Activated gamma-delta T cell (primary cell): ENCODE measurements around the gene STAC3.

Source experiments
- DNase-seq: peaks from one replicate; lab custom pipeline; 2025; lab: John Stamatoyannopoulos, UW

The STAC3 gene

DNA sequence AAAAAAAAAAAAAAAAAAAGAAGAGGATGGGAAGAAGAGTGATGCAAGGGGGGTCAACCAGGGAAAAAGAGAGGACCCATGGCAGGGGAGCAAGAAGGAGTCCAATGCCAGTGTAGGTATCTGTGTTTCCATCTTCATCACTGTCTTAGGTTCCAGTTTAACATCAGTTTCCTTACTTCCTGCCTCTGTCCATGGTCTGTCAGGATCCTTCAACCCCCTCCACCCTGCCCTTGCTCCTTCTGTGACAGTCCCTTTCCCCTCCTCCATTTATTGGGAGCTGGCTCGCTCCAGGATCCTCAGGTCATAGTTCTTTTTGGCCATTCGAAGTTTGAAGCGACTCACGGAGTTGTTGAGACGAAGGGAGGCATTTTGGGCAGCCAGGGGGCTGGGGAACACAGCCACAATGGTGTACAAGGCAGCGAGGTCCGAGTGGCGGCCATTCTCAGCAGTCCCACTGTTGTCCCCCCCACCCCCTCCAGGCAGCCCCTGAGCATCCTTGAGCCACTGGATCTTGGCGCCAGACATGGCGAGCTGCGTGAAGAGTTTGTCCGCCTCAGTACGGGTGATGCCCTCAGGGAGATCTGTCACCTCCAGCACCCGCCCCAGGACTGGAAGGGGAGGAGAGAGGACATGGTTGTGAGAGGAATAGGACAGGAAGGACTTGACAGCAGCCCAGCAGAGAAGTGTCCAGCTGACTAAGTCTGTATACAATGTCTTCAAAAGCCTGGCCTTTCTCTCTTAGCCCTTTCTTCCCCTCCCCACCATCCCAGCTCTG is 3.7 kb upstream of the STAC3 start:
- no peak for DNase-seq

DNA sequence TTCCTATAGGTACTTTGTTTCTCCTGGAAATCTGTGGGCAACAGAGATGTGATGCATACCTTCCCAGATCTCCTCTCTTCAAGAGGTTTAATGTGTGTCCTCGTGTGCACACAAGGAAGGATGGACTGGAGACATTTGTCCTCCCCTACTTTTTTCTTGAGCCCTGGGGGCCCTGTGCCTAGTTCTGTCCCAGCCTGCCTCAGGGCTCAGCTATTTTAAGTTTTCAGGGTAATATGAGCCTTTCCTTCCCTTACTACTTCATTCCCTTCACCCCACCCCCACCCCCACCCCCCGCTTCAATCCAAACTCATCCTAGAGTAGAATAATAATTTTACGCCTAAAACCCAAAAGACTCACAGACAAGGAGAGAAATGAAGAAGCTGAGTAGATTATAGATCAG is 446 bp downstream of the STAC3 start:
- DNase-seq: no peak

- DNase-seq: no peak
Measured at GRCh38 chr12:57248934-57249742, 1.8 kb downstream of the STAC3 start.

DNA sequence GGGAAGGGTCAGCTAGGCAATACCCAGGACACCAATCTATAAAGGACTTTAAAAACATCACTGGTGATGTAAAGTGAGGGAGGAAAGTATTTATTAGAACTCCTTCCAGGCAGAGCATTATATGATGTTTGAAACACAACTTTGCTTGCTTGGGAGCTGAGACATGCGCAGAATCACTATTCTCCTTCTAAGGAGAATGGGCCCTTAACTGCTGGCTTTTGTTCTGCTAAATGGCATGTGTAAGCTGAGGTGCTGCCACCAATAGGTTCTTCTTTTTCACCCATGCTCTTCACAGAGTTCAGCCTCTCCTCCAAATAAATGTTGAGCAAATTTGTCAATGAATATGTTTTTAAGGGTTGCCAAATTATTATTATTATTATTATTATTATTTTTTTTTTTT is 3.9 kb downstream of the STAC3 start:
- DNase-seq: no peak

DNA sequence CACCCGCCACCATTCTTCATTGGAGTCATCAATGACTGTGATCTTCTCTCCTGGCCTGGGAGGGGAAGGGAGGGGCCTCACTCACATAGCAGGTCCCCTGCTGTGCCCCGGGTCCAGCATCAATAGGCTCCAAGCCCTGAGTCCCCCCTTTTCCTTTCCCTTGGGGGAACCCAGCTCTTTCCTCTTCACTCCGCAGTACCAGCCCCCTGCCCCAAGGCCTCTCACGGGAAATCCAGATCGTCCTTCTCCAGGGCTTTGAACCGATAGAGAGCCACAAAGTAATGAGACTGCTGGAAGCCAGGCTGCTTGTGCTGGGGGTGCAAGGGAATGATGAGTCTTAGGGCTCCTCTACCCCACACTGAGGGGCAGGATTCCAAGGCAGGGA is 6.7 kb downstream of the STAC3 start:
- no peak for DNase-seq

DNA sequence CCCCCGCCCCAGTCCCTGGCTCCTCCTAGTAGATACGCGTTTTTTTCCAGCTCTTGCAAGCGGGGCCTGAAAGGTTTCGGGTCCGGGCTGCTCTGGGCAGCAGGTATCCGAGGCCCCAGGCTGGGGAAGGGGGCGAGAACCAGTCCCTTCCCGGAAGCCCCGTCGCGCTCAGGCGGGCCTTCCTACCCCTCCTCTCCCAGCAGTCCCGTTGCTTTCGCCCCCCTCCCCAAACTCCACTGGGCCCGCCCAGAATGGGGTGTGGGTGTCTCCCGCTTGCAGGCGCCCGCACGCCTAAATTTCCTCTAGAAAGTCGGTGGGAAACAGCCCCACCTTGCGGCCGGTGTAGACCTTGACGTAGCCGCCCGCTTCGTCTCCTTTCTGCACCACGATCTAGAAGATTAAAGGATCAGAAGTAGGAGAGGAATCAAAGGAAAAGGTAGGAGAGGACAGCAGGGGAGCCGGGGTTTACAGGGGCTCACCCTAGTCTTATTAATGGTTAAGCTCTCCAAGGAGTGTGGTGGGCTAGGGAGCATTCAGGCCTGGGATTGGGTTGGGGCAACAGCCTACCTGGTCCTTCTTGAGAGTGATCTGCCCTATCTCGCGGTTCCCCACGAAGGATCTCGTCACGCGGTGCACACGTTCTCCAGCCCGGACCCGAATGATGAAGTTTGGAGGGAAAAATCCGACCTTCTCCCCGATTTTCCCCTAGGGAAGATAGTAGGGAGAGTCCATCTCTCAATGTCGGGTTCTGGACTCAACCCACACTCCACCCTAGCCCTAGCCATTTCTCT is 7.3 kb downstream of the STAC3 start:
- DNase-seq: no peak

DNA sequence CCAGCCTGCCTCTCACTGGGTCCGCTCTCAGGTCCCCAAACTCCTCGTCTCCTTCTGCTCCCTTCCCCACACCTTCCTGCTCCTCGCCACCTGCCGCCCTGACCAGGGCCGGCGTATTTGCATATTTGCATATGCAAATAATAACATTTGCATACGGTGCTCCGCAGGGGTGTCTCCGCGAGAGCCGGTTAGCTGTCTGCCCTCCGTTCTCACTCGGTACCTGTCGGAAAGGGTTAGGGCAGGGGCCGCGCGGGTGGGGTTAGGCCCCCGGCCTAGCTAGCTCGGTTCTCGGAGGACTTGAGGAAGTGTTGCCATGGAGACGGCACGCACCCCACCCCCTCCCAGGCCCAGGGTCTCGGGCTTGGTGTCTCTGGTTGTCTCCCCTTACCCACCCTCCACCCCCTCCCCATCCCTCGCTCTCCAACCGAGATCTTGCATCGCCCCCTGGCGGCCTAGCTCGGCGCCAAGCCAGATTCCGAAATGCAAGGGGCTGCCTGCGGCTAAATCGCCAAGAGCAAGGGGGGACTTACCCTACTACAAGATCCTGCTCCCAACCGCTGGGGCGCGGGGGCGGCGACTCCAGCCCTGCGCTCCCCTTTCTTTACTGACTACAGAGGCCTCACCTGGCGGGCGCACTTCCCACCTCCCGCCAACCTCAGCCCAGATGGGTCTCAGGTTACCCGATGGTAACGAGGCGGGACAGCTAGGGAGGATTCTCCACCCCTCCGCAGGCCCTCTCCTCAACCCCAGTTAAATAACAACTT is 8.1 kb downstream of the STAC3 start:
- peak; percentile 30 for DNase-seq

GRCh38 chr12:57242329-57242690 is 8.7 kb downstream of the STAC3 start:
- DNase-seq: no peak

- no peak for DNase-seq
Measured at GRCh38 chr12:57241402-57242310, 9.3 kb downstream of the STAC3 start.

DNA sequence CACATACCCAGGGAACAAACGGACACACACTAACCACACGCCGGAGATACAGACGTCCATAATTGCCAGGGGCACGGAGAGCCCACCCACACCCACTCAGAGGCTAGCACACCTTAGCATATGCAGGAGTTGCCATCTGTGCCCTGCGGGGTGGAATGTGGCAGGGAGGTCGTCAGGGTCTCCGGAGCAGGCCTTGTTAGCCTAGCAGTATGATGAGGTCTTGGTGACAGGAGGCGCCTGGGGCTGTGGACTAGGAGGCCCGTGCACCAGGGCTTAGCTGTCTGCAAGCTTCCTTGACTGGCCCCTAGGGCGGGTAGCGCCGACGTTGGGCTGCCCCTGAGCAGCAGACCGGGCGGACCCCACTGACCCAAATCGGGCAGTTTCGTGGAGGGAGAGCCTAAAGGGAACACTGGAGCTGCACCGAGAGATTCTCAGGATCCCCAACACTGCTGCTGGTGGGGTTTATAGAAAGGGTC is 10.0 kb downstream of the STAC3 start:
- DNase-seq: no peak

GRCh38 chr12:57240066-57240921 is 10.7 kb downstream of the STAC3 start:
- DNase-seq: peak; percentile 40

GRCh38 chr12:57239587-57240065 is 11.4 kb downstream of the STAC3 start:
- DNase-seq: no peak

GRCh38 chr12:57238854-57239554 is 12.0 kb downstream of the STAC3 start:
- DNase-seq: peak; percentile 68

- no peak for DNase-seq
Measured at GRCh38 chr12:57237932-57238853, 12.8 kb downstream of the STAC3 start.

- DNase-seq: no peak
Measured at GRCh38 chr12:57237596-57237931, 13.4 kb downstream of the STAC3 start.

- no peak for DNase-seq
Measured at GRCh38 chr12:57236925-57237595, 13.9 kb downstream of the STAC3 start.

GRCh38 chr12:57236201-57236924 is 14.6 kb downstream of the STAC3 start:
- DNase-seq: no peak
